Measurements from ENCODE around the gene ANKH. TPM values are rescaled to one million over a fixed set of nuclear protein-coding genes. Genes with fewer than 3 reads are reported as not detected.

Gene ANKH
- total RNA-seq, 1 experiment from 2014 or later = 30.8 TPM

- DNase-seq (ENCODE audit: extremely low read depth, low read depth) = no peak
These were observed 171.7 kb downstream of the ANKH start for GRCh38 chr5:14699807-14700400.

GRCh38 chr5:14699159-14699558 is 172.4 kb downstream of the ANKH start:
- no peak for DNase-seq (ENCODE audit: extremely low read depth, low read depth)

GRCh38 chr5:14698495-14698894 is 173.1 kb downstream of the ANKH start:
- no peak for DNase-seq (ENCODE audit: extremely low read depth, low read depth)

GRCh38 chr5:14696851-14697250 is 174.7 kb downstream of the ANKH start:
- DNase-seq (ENCODE audit: extremely low read depth, low read depth) = no peak

GRCh38 chr5:14696057-14696456 is 175.5 kb downstream of the ANKH start:
- peak; percentile 65 for DNase-seq (ENCODE audit: extremely low read depth, low read depth)

- DNase-seq (ENCODE audit: extremely low read depth, low read depth) = no peak
These were observed 176.4 kb downstream of the ANKH start for GRCh38 chr5:14695152-14695551.

GRCh38 chr5:14693070-14693469 is 178.5 kb downstream of the ANKH start:
- no peak for DNase-seq (ENCODE audit: extremely low read depth, low read depth)

GRCh38 chr5:14687023-14687665 is 184.4 kb downstream of the ANKH start:
- no peak for DNase-seq (ENCODE audit: extremely low read depth, low read depth)

- no peak for DNase-seq (ENCODE audit: extremely low read depth, low read depth)
These were observed 185.1 kb downstream of the ANKH start for GRCh38 chr5:14686517-14686916.

- DNase-seq (ENCODE audit: extremely low read depth, low read depth) = peak; percentile 45
These were observed 185.8 kb downstream of the ANKH start for GRCh38 chr5:14685757-14686156.

GRCh38 chr5:14684757-14685156 is 186.8 kb downstream of the ANKH start:
- no peak for DNase-seq (ENCODE audit: extremely low read depth, low read depth)

- no peak for DNase-seq (ENCODE audit: extremely low read depth, low read depth)
These were observed 187.6 kb downstream of the ANKH start for GRCh38 chr5:14683906-14684455.

GRCh38 chr5:14681236-14681752 is 190.3 kb downstream of the ANKH start:
- no peak for DNase-seq (ENCODE audit: extremely low read depth, low read depth)

- DNase-seq (ENCODE audit: extremely low read depth, low read depth) = no peak
These were observed 192.0 kb downstream of the ANKH start for GRCh38 chr5:14679595-14679994.

GRCh38 chr5:14678773-14679334 is 192.7 kb downstream of the ANKH start:
- DNase-seq (ENCODE audit: extremely low read depth, low read depth) = no peak

- DNase-seq (ENCODE audit: extremely low read depth, low read depth) = no peak
These were observed 195.3 kb downstream of the ANKH start for GRCh38 chr5:14676320-14676719.

GRCh38 chr5:14675865-14676300 is 195.7 kb downstream of the ANKH start:
- DNase-seq (ENCODE audit: extremely low read depth, low read depth) = no peak

GRCh38 chr5:14674983-14675854 is 196.4 kb downstream of the ANKH start:
- no peak for DNase-seq (ENCODE audit: extremely low read depth, low read depth)

- no peak for DNase-seq (ENCODE audit: extremely low read depth, low read depth)
These were observed 198.1 kb downstream of the ANKH start for GRCh38 chr5:14673443-14673842.

- DNase-seq (ENCODE audit: extremely low read depth, low read depth) = no peak
These were observed 198.8 kb downstream of the ANKH start for GRCh38 chr5:14672484-14673394.
